ENCODE results near the gene DHX57. TPM values are rescaled to one million over a fixed set of nuclear protein-coding genes. Genes with fewer than 3 reads are reported as not detected.
A peak's percentile ranks its signal among the peaks of the same experiment; 100 is the strongest.

DHX57 gene
- total RNA-seq, 1 donor: 19.5 TPM

GRCh38 chr2:38887347-38887746 lies 11.6 kb upstream of the DHX57 start:
- no peaks in the 10 kb centered on the region for H3K4me1 ChIP-seq (ENCODE audit: insufficient read depth, low read length)
- H3K27ac ChIP-seq (ENCODE audit: low read depth, low read length): no peak overlapping the region
- TF ChIP-seq, protein P1, sequence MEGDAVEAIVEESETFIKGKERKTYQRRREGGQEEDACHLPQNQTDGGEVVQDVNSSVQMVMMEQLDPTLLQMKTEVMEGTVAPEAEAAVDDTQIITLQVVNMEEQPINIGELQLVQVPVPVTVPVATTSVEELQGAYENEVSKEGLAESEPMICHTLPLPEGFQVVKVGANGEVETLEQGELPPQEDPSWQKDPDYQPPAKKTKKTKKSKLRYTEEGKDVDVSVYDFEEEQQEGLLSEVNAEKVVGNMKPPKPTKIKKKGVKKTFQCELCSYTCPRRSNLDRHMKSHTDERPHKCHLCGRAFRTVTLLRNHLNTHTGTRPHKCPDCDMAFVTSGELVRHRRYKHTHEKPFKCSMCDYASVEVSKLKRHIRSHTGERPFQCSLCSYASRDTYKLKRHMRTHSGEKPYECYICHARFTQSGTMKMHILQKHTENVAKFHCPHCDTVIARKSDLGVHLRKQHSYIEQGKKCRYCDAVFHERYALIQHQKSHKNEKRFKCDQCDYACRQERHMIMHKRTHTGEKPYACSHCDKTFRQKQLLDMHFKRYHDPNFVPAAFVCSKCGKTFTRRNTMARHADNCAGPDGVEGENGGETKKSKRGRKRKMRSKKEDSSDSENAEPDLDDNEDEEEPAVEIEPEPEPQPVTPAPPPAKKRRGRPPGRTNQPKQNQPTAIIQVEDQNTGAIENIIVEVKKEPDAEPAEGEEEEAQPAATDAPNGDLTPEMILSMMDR (IDR thresholded peaks at IDR 0.05; ENCODE audit: extremely low read depth, low read depth, low read length): no peak
- no peaks in the 10 kb centered on the region for H3K79me2 ChIP-seq (ENCODE audit: insufficient read depth, low read length)
- no peak overlapping the region for H3K4me3 ChIP-seq (ENCODE audit: insufficient read depth, low read length)
- no peaks in the 10 kb centered on the region for H3K27me3 ChIP-seq (ENCODE audit: insufficient read depth, low read length)
- DNase-seq (ENCODE audit: insufficient read length, low spot score, missing footprints): no peak
- H3K36me3 ChIP-seq (ENCODE audit: insufficient read depth, low read length): no peaks in the 10 kb centered on the region
- H3K4me2 ChIP-seq (ENCODE audit: insufficient read depth, low read length): no peak overlapping the region
- no peaks in the 10 kb centered on the region for H3K9me3 ChIP-seq (ENCODE audit: low read depth, low read length)
- no peaks in the 10 kb centered on the region for H4K20me1 ChIP-seq (ENCODE audit: insufficient read depth, low read length)
- no peak overlapping the region for H2AFZ ChIP-seq (ENCODE audit: low read length)

DNA sequence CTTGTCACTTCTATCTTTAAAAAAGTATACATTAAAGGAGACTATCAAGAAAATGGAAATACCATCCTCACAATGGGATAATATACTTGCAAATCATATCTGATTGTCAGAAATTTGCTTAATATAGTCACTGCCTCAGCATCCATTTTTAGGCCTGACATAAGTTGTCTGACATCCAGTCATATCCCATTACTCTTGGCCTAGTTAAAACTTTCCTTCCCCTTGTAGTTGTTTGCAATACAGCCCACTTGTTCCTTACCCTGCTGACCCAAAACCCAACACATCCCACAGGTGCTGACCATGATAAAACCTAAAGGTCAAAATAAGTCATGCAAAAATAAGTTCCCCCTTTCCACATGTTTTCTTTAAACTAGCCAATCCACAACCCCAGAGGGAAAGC lies 10.3 kb upstream of the DHX57 start:
- Histone ChIP-seq H3K4me2 (ENCODE audit: insufficient read depth, low read length) (no peak overlapping the region), H3K27me3 (ENCODE audit: insufficient read depth, low read length) (no peaks in the 10 kb centered on the region), H3K27ac (ENCODE audit: low read depth, low read length) (no peak overlapping the region), H3K4me1 (ENCODE audit: insufficient read depth, low read length) (no peaks in the 10 kb centered on the region), H3K36me3 (ENCODE audit: insufficient read depth, low read length) (no peaks in the 10 kb centered on the region), H3K4me3 (ENCODE audit: insufficient read depth, low read length) (no peak overlapping the region), H3K9me3 (ENCODE audit: low read depth, low read length) (no peaks in the 10 kb centered on the region), H2AFZ (ENCODE audit: low read length) (no peak overlapping the region), H4K20me1 (ENCODE audit: insufficient read depth, low read length) (no peaks in the 10 kb centered on the region), H3K79me2 (ENCODE audit: insufficient read depth, low read length) (no peaks in the 10 kb centered on the region)
- no peak for DNase-seq (ENCODE audit: insufficient read length, low spot score, missing footprints)
- TF ChIP-seq, protein P1 (IDR thresholded peaks at IDR 0.05; ENCODE audit: extremely low read depth, low read depth, low read length): no peak

GRCh38 chr2:38876407-38876806 lies 673 bp upstream of the DHX57 start:
- TF ChIP-seq, protein P1 (IDR thresholded peaks at IDR 0.05; ENCODE audit: extremely low read depth, low read depth, low read length): no peak
- Histone ChIP-seq H4K20me1 (ENCODE audit: insufficient read depth, low read length) (peaks cover 3% of the 10 kb centered on the region), H3K9me3 (ENCODE audit: low read depth, low read length) (no peaks in the 10 kb centered on the region), H3K4me2 (ENCODE audit: insufficient read depth, low read length) (peak overlapping the region; percentile 98), H3K36me3 (ENCODE audit: insufficient read depth, low read length) (no peaks in the 10 kb centered on the region), H3K4me3 (ENCODE audit: insufficient read depth, low read length) (peak overlapping the region; percentile 85), H2AFZ (ENCODE audit: low read length) (peak overlapping the region; percentile 100), H3K4me1 (ENCODE audit: insufficient read depth, low read length) (peaks cover 12% of the 10 kb centered on the region), H3K27ac (ENCODE audit: low read depth, low read length) (peak overlapping the region; percentile 90), H3K79me2 (ENCODE audit: insufficient read depth, low read length) (peaks cover 49% of the 10 kb centered on the region), H3K27me3 (ENCODE audit: insufficient read depth, low read length) (no peaks in the 10 kb centered on the region)
- DNase-seq (ENCODE audit: insufficient read length, low spot score, missing footprints): no peak

DNA sequence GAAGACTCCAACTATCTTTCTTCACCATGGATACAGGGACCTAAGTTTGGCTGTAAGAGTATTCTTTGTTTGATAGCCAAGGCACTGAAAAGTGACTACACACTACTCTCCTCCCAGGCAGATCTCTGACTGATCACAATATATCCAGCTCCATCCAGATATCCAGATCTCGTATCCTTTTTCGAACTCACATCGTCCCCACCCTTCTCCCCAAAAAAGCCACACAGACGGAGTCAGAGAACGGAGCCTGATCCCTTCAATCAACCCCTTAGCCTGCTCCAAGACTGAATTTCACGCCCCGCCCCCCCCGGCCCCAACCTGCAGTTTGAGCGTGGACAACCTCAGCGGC lies 533 bp downstream of the DHX57 start:
- H3K79me2 ChIP-seq (ENCODE audit: insufficient read depth, low read length): peaks cover 54% of the 10 kb centered on the region
- peaks cover 3% of the 10 kb centered on the region for H4K20me1 ChIP-seq (ENCODE audit: insufficient read depth, low read length)
- TF ChIP-seq, protein P1 (IDR thresholded peaks at IDR 0.05; ENCODE audit: extremely low read depth, low read depth, low read length): no peak
- H2AFZ ChIP-seq (ENCODE audit: low read length): peak overlapping the region; percentile 100
- peak; percentile 50 for DNase-seq (ENCODE audit: insufficient read length, low spot score, missing footprints)
- H3K4me1 ChIP-seq (ENCODE audit: insufficient read depth, low read length): peaks cover 12% of the 10 kb centered on the region
- H3K4me3 ChIP-seq (ENCODE audit: insufficient read depth, low read length): peak overlapping the region; percentile 85
- H3K36me3 ChIP-seq (ENCODE audit: insufficient read depth, low read length): no peaks in the 10 kb centered on the region
- no peaks in the 10 kb centered on the region for H3K9me3 ChIP-seq (ENCODE audit: low read depth, low read length)
- H3K4me2 ChIP-seq (ENCODE audit: insufficient read depth, low read length): peak overlapping the region; percentile 98
- H3K27ac ChIP-seq (ENCODE audit: low read depth, low read length): peak overlapping the region; percentile 90
- no peaks in the 10 kb centered on the region for H3K27me3 ChIP-seq (ENCODE audit: insufficient read depth, low read length)

Data from osteoblast (primary cell).